ENCODE measurements around the gene KCNC1.

Gene KCNC1

DNA sequence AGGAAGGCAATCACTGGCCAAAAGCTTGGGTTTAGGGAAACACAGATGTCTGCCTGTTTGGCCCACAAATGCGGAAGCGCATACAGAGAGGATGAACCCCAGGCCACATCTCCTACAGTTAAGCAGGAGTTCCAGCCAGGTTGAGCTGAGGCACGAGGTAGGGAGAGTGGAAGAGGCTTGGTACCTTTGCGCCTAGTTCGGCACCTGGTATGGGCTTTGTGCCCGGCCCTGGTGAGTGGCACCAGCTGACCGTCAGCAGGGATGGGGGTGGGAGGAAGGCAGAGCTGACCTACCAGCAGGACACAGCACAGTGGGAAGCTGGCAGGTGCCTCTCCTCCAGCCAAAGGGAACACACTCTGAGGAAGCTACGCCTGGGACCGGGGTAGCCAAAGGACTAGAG, 57.6 kb downstream of the KCNC1 start:
- in situ Hi-C loops (cut with HindIII; ENCODE audit: low sequenced_read_pairs): no loop called here
- no peak overlapping the region for H3K4me3 ChIP-seq (ENCODE audit: low read depth, low read length)
- TF ChIP-seq, protein P1, sequence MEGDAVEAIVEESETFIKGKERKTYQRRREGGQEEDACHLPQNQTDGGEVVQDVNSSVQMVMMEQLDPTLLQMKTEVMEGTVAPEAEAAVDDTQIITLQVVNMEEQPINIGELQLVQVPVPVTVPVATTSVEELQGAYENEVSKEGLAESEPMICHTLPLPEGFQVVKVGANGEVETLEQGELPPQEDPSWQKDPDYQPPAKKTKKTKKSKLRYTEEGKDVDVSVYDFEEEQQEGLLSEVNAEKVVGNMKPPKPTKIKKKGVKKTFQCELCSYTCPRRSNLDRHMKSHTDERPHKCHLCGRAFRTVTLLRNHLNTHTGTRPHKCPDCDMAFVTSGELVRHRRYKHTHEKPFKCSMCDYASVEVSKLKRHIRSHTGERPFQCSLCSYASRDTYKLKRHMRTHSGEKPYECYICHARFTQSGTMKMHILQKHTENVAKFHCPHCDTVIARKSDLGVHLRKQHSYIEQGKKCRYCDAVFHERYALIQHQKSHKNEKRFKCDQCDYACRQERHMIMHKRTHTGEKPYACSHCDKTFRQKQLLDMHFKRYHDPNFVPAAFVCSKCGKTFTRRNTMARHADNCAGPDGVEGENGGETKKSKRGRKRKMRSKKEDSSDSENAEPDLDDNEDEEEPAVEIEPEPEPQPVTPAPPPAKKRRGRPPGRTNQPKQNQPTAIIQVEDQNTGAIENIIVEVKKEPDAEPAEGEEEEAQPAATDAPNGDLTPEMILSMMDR (IDR thresholded peaks at IDR 0.05; ENCODE audit: low read depth, low read length): no peak
- DNase-seq (ENCODE audit: low read depth, low spot score): no peak

DNA sequence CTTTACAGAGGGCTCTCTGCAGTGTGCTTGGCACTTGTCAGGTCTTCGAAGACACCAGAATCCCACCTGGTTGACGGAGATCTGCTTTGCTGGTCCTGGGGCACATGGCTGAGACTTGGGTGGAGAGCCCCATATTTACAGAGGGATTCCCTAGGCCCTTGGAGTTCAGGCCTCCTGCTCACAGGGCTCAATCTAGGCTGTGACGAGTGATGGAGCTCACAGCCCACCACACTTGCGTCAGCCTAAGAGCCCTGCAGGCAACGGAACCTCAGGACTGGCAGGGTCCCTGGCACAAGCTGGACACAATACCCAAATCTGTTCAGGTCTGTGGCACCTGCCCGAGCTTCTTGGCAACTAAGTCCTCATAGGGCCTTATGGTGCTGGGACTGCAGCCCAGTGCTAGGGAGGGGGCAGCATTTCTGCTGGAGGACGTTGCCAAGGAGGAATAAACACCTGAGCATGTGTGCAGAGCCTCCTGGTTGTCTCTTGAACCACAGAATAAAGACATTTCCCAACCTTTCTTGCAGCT, 59.1 kb downstream of the KCNC1 start:
- no peak for DNase-seq (ENCODE audit: low read depth, low spot score)
- in situ Hi-C loops (cut with HindIII; ENCODE audit: low sequenced_read_pairs): no loop called here
- TF ChIP-seq, protein P1 (IDR thresholded peaks at IDR 0.05; ENCODE audit: low read depth, low read length): no peak
- H3K4me3 ChIP-seq (ENCODE audit: low read depth, low read length): no peak overlapping the region

DNA sequence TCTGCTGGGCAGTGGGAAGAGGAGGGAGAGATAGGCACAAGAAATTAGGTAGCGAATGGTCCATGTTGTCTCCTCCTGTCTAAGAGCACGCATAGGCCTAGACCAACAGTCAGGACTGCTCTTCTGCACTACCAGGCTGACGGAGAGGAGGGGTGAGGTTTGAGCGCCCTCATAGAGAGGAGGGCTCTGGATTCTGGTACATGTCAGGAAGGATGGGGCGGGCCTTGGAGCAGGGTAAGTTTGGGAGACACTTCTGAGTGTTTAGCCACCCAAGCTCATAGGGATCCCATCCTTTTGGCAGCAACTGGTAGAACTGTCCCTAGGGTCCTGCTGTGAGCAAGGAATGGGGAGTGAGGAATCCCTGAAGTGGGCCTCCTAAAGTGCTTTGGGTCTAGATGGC, 60.4 kb downstream of the KCNC1 start:
- no peak overlapping the region for H3K4me3 ChIP-seq (ENCODE audit: low read depth, low read length)
- DNase-seq (ENCODE audit: low read depth, low spot score): no peak
- TF ChIP-seq, protein P1 (IDR thresholded peaks at IDR 0.05; ENCODE audit: low read depth, low read length): no peak
- in situ Hi-C loops (cut with HindIII; ENCODE audit: low sequenced_read_pairs): no loop called here

DNA sequence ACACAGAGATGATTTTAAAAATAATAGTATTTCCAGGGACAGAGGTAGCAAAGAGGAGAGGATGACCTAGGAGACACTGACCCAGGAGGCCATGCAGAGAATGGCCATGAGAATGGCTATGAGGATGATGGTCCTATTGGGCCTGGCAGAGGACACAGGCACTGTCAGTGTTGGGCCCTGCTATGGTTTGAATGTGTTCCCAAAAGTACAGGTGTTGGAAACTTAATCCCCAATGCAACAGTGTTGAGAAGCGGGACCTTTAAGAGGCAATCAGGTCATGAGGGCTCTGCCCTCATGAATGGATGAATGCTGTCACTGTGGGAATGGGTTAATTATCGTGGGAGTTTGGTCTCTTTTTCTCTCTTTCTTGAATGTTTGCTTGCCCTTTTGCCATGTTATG, 61.6 kb downstream of the KCNC1 start:
- in situ Hi-C loops (cut with HindIII; ENCODE audit: low sequenced_read_pairs): no loop called here
- no peak for DNase-seq (ENCODE audit: low read depth, low spot score)

DNA sequence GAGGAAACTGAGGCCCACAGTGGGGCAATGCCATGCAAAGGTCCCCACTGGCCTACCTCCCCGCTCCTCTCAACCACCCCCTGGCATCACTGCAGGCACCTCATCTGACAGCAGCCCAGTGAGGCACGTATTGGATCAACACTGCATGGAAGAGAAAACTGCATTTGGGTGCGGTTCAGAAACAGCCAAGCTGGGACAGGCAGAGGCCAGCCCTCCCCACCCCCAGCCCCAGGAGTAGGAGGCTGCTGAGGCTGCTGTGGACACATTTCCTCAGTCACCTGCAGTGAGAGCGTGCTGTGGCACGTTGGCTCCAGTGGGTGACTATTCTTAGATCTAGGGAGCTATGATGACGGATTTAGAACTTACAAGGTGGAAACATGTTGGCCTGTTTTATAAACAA, 63.7 kb downstream of the KCNC1 start:
- H3K4me3 ChIP-seq (ENCODE audit: low read depth, low read length): no peak overlapping the region
- TF ChIP-seq, protein P1 (IDR thresholded peaks at IDR 0.05; ENCODE audit: low read depth, low read length): no peak
- in situ Hi-C loops (cut with HindIII; ENCODE audit: low sequenced_read_pairs): no loop called here
- no peak for DNase-seq (ENCODE audit: low read depth, low spot score)

More for the DNA sequence above, 61.6 kb downstream of the KCNC1 start:
- TF ChIP-seq, protein P1 (IDR thresholded peaks at IDR 0.05; ENCODE audit: low read depth, low read length): no peak
- no peak overlapping the region for H3K4me3 ChIP-seq (ENCODE audit: low read depth, low read length)

DNA sequence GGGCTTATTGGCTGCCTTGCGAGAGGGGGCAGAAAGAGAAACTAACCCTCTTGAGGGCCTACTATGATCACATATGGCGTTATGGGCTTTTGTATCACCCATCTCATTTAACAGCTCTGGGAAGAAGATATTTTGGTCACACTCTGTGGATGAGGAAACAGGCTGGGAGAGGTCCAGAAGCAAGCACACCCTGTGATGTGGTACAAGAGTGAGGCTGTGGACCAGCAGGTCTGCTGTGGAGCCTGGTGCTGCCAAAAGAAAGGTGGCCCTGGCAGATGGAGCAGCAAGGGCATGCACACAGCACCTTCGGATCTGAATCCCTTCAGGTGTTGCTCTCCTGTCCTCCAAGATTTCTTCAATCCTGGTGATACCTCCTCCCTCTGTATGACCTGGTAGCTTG, 64.1 kb downstream of the KCNC1 start:
- no peak for DNase-seq (ENCODE audit: low read depth, low spot score)
- no peak overlapping the region for H3K4me3 ChIP-seq (ENCODE audit: low read depth, low read length)
- TF ChIP-seq, protein P1 (IDR thresholded peaks at IDR 0.05; ENCODE audit: low read depth, low read length): no peak
- in situ Hi-C loops (cut with HindIII; ENCODE audit: low sequenced_read_pairs): no loop called here

DNA sequence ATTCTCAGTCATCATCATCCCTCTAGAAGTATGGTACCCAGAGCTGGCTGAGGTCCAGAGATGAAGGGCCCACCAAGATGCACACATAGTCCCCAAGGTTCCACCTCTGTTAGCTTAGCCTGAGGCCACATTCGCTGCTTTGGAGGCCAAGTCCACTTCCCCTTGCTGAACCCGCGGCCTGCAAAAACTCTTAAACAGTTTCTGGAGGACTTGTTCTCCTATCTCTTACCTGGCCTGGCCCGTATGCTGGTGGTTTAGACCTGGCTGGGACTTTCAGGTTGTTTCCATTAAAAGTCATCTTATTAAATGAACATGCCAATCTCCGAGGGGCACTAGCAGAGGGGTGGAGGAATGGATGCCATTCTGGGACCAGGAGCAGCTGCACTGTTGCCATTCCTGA, 64.6 kb downstream of the KCNC1 start:
- H3K4me3 ChIP-seq (ENCODE audit: low read depth, low read length): no peak overlapping the region
- TF ChIP-seq, protein P1 (IDR thresholded peaks at IDR 0.05; ENCODE audit: low read depth, low read length): no peak
- no peak for DNase-seq (ENCODE audit: low read depth, low spot score)
- in situ Hi-C loops (cut with HindIII; ENCODE audit: low sequenced_read_pairs): no loop called here

All from astrocyte of the spinal cord (primary cell).